Neural progenitor cell (in vitro differentiated cells): ENCODE data around the gene TMEM179. TPM values are rescaled to one million over a fixed set of nuclear protein-coding genes. Genes with fewer than 3 reads are reported as not detected.

Experiments used
- DNase-seq: peaks from one replicate; pipeline ENCODE4 v3.0.0-alpha.2; 2016; ENCODE audit warnings: low spot score
- H2AFZ ChIP-seq: fragments of 200-600 bp; sonication (generic); replicated peaks from 2 replicates; pipeline ENCODE4 v1.6.1; 2016; ENCODE audit warnings: antibody characterized with exemption
- H3F3A ChIP-seq: fragments of 200-600 bp; sonication (generic); 2 replicates; pipeline ENCODE4 v1.6.1; 2016; ENCODE audit warnings: antibody characterized with exemption, low read depth
- H3K27ac ChIP-seq: fragments of 200-600 bp; sonication (generic); 2 replicates; pipeline ENCODE4 v1.5.1; 2016; ENCODE audit warnings: mild to moderate bottlenecking
- H3K27me3 ChIP-seq: fragments of 200-600 bp; sonication (generic); 2 replicates; pipeline ENCODE4 v1.6.1; 2016; ENCODE audit warnings: mild to moderate bottlenecking, moderate library complexity
- H3K36me3 ChIP-seq: fragments of 200-600 bp; sonication (generic); 2 replicates; pipeline ENCODE4 v1.5.1; 2016
- H3K4me1 ChIP-seq: fragments of 200-600 bp; sonication (generic); 2 replicates; pipeline ENCODE4 v1.6.1; 2016; ENCODE audit warnings: mixed run types
- H3K4me2 ChIP-seq: fragments of 200-600 bp; sonication (generic); 2 replicates; pipeline ENCODE4 v1.6.1; 2016
- H3K4me3 ChIP-seq: fragments of 200-600 bp; sonication (generic); 2 replicates; pipeline ENCODE4 v1.5.1; 2016
- H3K79me2 ChIP-seq: fragments of 200-600 bp; sonication (generic); 2 replicates; pipeline ENCODE4 v1.6.1; 2016; ENCODE audit warnings: low read depth
- H3K9ac ChIP-seq: fragments of 200-600 bp; sonication (generic); 2 replicates; pipeline ENCODE4 v1.6.1; 2016
- H3K9me3 ChIP-seq: fragments of 200-600 bp; sonication (generic); 2 replicates; pipeline ENCODE4 v1.5.1; 2016; ENCODE audit warnings: low read depth
- H4K20me1 ChIP-seq: fragments of 200-600 bp; sonication (generic); 2 replicates; pipeline ENCODE4 v1.6.1; 2016; ENCODE audit warnings: low read depth
- H3K27ac Mint-ChIP-seq: 3 replicates; pipeline ENCODE4 v1.8.0; 2021; ENCODE audit warnings: mixed read lengths
- H3K27me3 Mint-ChIP-seq: 2 replicates; pipeline ENCODE4 v1.8.0; 2022; ENCODE audit warnings: low read depth, mild to moderate bottlenecking, inconsistent platforms, moderate library complexity, mixed read lengths; ENCODE audit not compliant: insufficient read depth
- H3K36me3 Mint-ChIP-seq: 3 replicates; pipeline ENCODE4 v1.8.0; 2021; ENCODE audit warnings: mixed read lengths
- H3K4me1 Mint-ChIP-seq: 3 replicates; pipeline ENCODE4 v1.8.0; 2021; ENCODE audit warnings: mixed read lengths
- H3K4me3 Mint-ChIP-seq: 3 replicates; pipeline ENCODE4 v1.8.0; 2021; ENCODE audit warnings: mild to moderate bottlenecking, moderate library complexity, mixed read lengths
- H3K9me3 Mint-ChIP-seq: 3 replicates; pipeline ENCODE4 v1.8.0; 2020; ENCODE audit warnings: mixed read lengths
- EZH2 ChIP-seq: fragments of 200-600 bp; sonication (generic); IDR thresholded peaks from 2 replicates; pipeline ENCODE4 v1.6.1; 2017; ENCODE audit warnings: antibody characterized with exemption, mild to moderate bottlenecking, moderate library complexity
- EZH2phosphoT487 ChIP-seq: fragments of 200-600 bp; sonication (generic); IDR thresholded peaks from 2 replicates; pipeline ENCODE4 v1.6.1; 2017; ENCODE audit warnings: antibody characterized with exemption
- total RNA-seq: library from RNA; depleted of rRNA; stranded (reverse); fragments of >200 nt; gene quantifications from 2 replicates; pipeline ENCODE4 v1.2.3, GENCODE V29; 2015; ENCODE audit warnings: low replicate concordance
- TF ChIP-seq, protein P1 (sequence below): fragments of 200-600 bp; sonication (generic); IDR thresholded peaks from 2 replicates; pipeline ENCODE4 v1.5.1; 2017; ENCODE audit warnings: antibody characterized with exemption, mild to moderate bottlenecking

TMEM179 gene
- total RNA-seq, 1 donor from 2014 or later, result 0.77 TPM

DNA sequence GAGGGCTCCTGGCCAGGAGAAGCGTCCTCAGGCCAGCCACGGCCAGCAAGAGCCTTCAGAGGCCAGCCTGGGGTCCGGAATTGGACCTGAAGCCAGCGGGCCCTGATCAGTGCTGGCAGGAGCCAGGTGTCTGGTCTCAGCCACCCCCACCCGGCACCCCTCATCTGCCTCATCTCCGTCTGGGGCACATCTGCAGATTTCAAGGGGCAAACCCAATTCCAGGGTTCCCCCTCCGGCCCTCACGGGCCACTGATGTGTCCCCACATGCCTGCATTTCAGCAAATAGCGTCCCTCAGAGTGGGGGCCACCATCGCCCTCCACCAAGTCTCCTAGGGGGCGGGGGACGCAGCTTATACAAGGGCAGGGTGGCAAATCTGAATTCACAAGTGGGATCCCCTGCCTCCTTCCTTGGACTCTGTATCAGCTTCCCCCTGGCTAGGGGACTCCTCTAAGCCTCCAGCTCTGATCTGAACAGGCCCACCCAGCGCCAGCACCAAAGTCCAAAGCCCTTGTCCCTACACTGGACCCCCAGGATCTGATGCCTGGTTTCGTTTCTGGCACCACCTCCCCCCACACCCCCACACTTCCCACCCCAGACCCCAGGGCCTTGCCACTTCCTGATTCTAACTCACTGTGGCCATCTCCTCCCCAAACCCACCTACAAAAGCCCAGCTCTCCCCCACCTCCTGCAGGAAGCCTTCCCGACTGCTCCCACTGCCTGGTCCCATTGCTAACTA, 10.1 kb downstream of the TMEM179 start:
- no peaks in the 10 kb centered on the region for H3K9me3 Mint-ChIP-seq
- DNase-seq, result no peak
- Histone ChIP-seq H3K4me2 (no peak overlapping the region), H3K36me3 (no peaks in the 10 kb centered on the region), H4K20me1 (no peaks in the 10 kb centered on the region), H3K79me2 (no peaks in the 10 kb centered on the region), H3K27ac (no peak overlapping the region), H3K9me3 (no peaks in the 10 kb centered on the region), H3K9ac (no peak overlapping the region), H2AFZ (no peak overlapping the region), H3K4me3 (no peak overlapping the region), H3K27me3 (no peaks in the 10 kb centered on the region), H3F3A (no peaks in the 10 kb centered on the region), H3K4me1 (no peaks in the 10 kb centered on the region)
- no peak overlapping the region for H3K27ac Mint-ChIP-seq
- peaks cover 14% of the 10 kb centered on the region for H3K4me1 Mint-ChIP-seq
- H3K4me3 Mint-ChIP-seq, result no peak overlapping the region
- no peaks in the 10 kb centered on the region for H3K36me3 Mint-ChIP-seq
- H3K27me3 Mint-ChIP-seq, result peaks cover 14% of the 10 kb centered on the region
- TF ChIP-seq EZH2phosphoT487, result no peak
- TF ChIP-seq, protein P1, sequence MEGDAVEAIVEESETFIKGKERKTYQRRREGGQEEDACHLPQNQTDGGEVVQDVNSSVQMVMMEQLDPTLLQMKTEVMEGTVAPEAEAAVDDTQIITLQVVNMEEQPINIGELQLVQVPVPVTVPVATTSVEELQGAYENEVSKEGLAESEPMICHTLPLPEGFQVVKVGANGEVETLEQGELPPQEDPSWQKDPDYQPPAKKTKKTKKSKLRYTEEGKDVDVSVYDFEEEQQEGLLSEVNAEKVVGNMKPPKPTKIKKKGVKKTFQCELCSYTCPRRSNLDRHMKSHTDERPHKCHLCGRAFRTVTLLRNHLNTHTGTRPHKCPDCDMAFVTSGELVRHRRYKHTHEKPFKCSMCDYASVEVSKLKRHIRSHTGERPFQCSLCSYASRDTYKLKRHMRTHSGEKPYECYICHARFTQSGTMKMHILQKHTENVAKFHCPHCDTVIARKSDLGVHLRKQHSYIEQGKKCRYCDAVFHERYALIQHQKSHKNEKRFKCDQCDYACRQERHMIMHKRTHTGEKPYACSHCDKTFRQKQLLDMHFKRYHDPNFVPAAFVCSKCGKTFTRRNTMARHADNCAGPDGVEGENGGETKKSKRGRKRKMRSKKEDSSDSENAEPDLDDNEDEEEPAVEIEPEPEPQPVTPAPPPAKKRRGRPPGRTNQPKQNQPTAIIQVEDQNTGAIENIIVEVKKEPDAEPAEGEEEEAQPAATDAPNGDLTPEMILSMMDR, result no peak
- TF ChIP-seq EZH2, result no peak

DNA sequence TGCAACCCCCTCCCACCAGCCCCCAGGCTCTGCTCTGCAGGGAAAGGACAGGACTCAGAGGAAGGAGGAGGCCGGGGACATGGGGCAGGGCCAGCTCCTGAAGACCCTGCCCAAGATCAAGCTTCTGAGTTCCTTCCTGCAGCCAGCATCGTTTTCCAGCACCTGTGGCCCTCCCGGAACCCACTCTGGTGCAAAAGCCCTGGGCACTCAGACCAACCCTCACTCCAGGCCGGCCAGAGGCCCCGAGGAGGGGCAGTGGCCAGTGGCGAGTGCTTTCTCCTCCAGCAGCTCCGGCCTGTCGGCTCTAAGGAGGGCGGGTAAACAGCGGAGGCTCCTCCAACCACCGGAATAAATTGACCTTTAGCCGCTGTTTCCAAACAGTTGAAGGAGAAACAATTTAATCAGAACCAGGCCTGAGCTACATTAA, 10.8 kb downstream of the TMEM179 start:
- TF ChIP-seq EZH2phosphoT487 (no peak), EZH2 (no peak)
- TF ChIP-seq, protein P1, result no peak
- Histone ChIP-seq H3K27ac (no peak overlapping the region), H3K4me2 (no peak overlapping the region), H3F3A (no peaks in the 10 kb centered on the region), H3K9me3 (no peaks in the 10 kb centered on the region), H3K9ac (no peak overlapping the region), H3K27me3 (no peaks in the 10 kb centered on the region), H2AFZ (no peak overlapping the region), H3K4me3 (no peak overlapping the region), H3K79me2 (no peaks in the 10 kb centered on the region), H4K20me1 (no peaks in the 10 kb centered on the region), H3K36me3 (no peaks in the 10 kb centered on the region), H3K4me1 (no peaks in the 10 kb centered on the region)
- H3K4me3 Mint-ChIP-seq, result no peak overlapping the region
- H3K4me1 Mint-ChIP-seq, result peaks cover 14% of the 10 kb centered on the region
- H3K27me3 Mint-ChIP-seq, result peaks cover 12% of the 10 kb centered on the region
- H3K36me3 Mint-ChIP-seq, result no peaks in the 10 kb centered on the region
- no peak for DNase-seq
- no peak overlapping the region for H3K27ac Mint-ChIP-seq
- H3K9me3 Mint-ChIP-seq, result no peaks in the 10 kb centered on the region

DNA sequence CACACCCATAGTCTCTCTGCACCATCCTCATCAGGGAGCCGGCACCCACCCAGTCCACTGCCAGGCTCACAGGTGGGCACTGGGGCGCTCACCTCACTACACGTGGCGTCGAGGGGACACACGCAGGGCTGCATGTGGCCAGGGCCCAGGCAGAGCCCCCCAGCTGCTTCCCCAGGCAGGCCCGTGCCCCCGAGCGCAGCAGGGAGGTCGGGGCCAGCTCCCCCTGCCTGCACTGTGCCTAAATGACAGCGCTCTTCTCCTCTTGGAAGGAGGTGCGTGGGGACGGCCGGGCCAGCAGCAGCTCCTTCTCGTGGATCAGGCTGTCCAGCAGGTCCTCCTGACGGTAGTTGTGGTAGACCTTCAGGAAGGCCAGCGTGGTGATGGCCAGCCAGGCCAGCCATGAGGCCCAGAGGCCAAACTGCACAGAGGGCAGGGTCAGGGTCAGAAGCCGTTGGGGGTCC, 11.3 kb downstream of the TMEM179 start:
- H3K27ac Mint-ChIP-seq, result no peak overlapping the region
- no peaks in the 10 kb centered on the region for H3K9me3 ChIP-seq
- DNase-seq, result no peak
- TF ChIP-seq EZH2, result no peak
- TF ChIP-seq, protein P1, result peak; percentile 28
- no peak overlapping the region for H3K4me3 ChIP-seq
- no peaks in the 10 kb centered on the region for H3F3A ChIP-seq
- no peaks in the 10 kb centered on the region for H3K79me2 ChIP-seq
- no peaks in the 10 kb centered on the region for H3K4me1 ChIP-seq
- H3K4me1 Mint-ChIP-seq, result peaks cover 13% of the 10 kb centered on the region
- no peak overlapping the region for H3K9ac ChIP-seq
- H3K36me3 Mint-ChIP-seq, result no peaks in the 10 kb centered on the region
- no peak overlapping the region for H2AFZ ChIP-seq
- H4K20me1 ChIP-seq, result no peaks in the 10 kb centered on the region
- H3K27me3 ChIP-seq, result no peaks in the 10 kb centered on the region
- no peak overlapping the region for H3K4me2 ChIP-seq
- H3K27ac ChIP-seq, result no peak overlapping the region
- H3K27me3 Mint-ChIP-seq, result peaks cover 12% of the 10 kb centered on the region
- no peaks in the 10 kb centered on the region for H3K36me3 ChIP-seq
- no peaks in the 10 kb centered on the region for H3K9me3 Mint-ChIP-seq
- no peak overlapping the region for H3K4me3 Mint-ChIP-seq
